ENCODE measurements around the gene KHSRP. TPM values are rescaled to one million over a fixed set of nuclear protein-coding genes. Genes with fewer than 3 reads are reported as not detected.

KHSRP gene
- total RNA-seq, 6 experiments from 2014 or later: 68.1 to 89.5 (median 76.1) TPM

- TF ChIP-seq POLR2A (IDR thresholded peaks at IDR 0.05) (no peak), CTCF (IDR thresholded peaks at IDR 0.05) (no peak)
- no peaks in the 10 kb centered on the region for H3K4me1 ChIP-seq
- WGBS (ENCODE audit: insufficient coverage, low coverage, low lambda C conversion rate, missing lambda C conversion rate): 100% methylated on average over 3 of the region's 3 CpGs
- DNase-seq (no peak), ATAC-seq (no peak)
- H3K36me3 ChIP-seq: peaks cover 0 to 3% (median 0%) of the 10 kb centered on the region in 4 donors
- H3K9me3 ChIP-seq: no peaks in the 10 kb centered on the region
- intact Hi-C loops (cut with DNase I): no loop called here
- no peaks in the 10 kb centered on the region for H3K27me3 ChIP-seq
- H3K27ac ChIP-seq: no peak overlapping the region
- H3K4me3 ChIP-seq: no peak overlapping the region
These were observed 21.8 kb upstream of the KHSRP start for GRCh38 chr19:6446452-6446851.

GRCh38 chr19:6443986-6444385 lies 19.4 kb upstream of the KHSRP start:
- Histone ChIP-seq H3K4me3 (no peak overlapping the region), H3K27ac (no peak overlapping the region), H3K4me1 (no peaks in the 10 kb centered on the region), H3K9me3 (no peaks in the 10 kb centered on the region), H3K27me3 (no peaks in the 10 kb centered on the region), H3K36me3 (peaks cover 0 to 3% (median 0%) of the 10 kb centered on the region in 4 donors)
- no peak for ATAC-seq
- intact Hi-C loops (cut with DNase I): no loop called here
- DNase-seq: no peak
- 60% methylated on average over 1 of the region's 13 CpGs for WGBS (ENCODE audit: insufficient coverage, low coverage, low lambda C conversion rate, missing lambda C conversion rate)
- TF ChIP-seq CTCF (IDR thresholded peaks at IDR 0.05) (no peak), POLR2A (IDR thresholded peaks at IDR 0.05) (no peak)

GRCh38 chr19:6442087-6442688 lies 17.6 kb upstream of the KHSRP start:
- TF ChIP-seq CTCF (IDR thresholded peaks at IDR 0.05) (no peak), POLR2A (IDR thresholded peaks at IDR 0.05) (no peak)
- intact Hi-C loops (cut with DNase I): no loop called here
- H3K27ac ChIP-seq: no peak overlapping the region
- H3K4me3 ChIP-seq: no peak overlapping the region
- peaks cover 0 to 3% (median 0%) of the 10 kb centered on the region in 4 donors for H3K36me3 ChIP-seq
- no peaks in the 10 kb centered on the region for H3K9me3 ChIP-seq
- no peaks in the 10 kb centered on the region for H3K4me1 ChIP-seq
- 92% methylated on average over 6 of the region's 13 CpGs for WGBS (ENCODE audit: insufficient coverage, low coverage, low lambda C conversion rate, missing lambda C conversion rate)
- ATAC-seq (no peak), DNase-seq (no peak)
- no peaks in the 10 kb centered on the region for H3K27me3 ChIP-seq

- Histone ChIP-seq H3K36me3 (peaks cover 0 to 3% (median 0%) of the 10 kb centered on the region in 4 donors), H3K9me3 (no peaks in the 10 kb centered on the region), H3K27me3 (no peaks in the 10 kb centered on the region), H3K4me1 (no peaks in the 10 kb centered on the region), H3K27ac (no peak overlapping the region), H3K4me3 (no peak overlapping the region)
- 81% methylated on average over 3 of the region's 3 CpGs for WGBS (ENCODE audit: insufficient coverage, low coverage, low lambda C conversion rate, missing lambda C conversion rate)
- intact Hi-C loops (cut with DNase I): no loop called here
- TF ChIP-seq POLR2A (IDR thresholded peaks at IDR 0.05) (no peak), CTCF (IDR thresholded peaks at IDR 0.05) (no peak)
- DNase-seq (no peak), ATAC-seq (no peak)
These were observed 16.3 kb upstream of the KHSRP start for GRCh38 chr19:6440905-6441304.
